GM21381 (cell line): ENCODE data around the gene SRGAP2C.
"Not testable (repeated sequence)": the region's sequence is repeated elsewhere in the genome, so short reads cannot be mapped to it uniquely, and the experiment has no call there.

Experiments used
- ATAC-seq: cut with Tn5 transposase; IDR thresholded peaks from one replicate; pipeline ENCODE4 v1.9.1; 2021; ENCODE audit warnings: mild to moderate bottlenecking, moderate library complexity; ENCODE audit not compliant: unreplicated experiment

The SRGAP2C gene

DNA sequence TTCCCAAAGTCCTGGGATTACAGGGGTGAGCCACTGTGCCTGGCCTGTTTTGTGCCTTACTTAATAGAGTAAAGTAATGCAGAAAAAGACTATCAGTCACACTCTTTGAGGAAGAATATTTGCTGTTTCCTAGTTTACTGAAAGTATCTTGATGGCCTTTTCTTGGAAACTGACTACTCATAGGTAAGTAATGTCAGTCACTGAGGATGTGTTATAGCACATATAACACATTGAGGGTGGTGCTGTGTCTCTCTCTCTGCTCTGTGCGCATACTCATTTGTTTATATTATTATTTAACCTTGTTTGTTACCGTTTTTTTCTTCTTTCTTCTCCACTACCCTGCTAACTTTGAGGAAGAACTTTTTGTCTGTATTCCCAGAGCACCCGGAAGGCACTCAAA lies 93.4 kb downstream of the SRGAP2C start:
- not testable (repeated sequence) for ATAC-seq

DNA sequence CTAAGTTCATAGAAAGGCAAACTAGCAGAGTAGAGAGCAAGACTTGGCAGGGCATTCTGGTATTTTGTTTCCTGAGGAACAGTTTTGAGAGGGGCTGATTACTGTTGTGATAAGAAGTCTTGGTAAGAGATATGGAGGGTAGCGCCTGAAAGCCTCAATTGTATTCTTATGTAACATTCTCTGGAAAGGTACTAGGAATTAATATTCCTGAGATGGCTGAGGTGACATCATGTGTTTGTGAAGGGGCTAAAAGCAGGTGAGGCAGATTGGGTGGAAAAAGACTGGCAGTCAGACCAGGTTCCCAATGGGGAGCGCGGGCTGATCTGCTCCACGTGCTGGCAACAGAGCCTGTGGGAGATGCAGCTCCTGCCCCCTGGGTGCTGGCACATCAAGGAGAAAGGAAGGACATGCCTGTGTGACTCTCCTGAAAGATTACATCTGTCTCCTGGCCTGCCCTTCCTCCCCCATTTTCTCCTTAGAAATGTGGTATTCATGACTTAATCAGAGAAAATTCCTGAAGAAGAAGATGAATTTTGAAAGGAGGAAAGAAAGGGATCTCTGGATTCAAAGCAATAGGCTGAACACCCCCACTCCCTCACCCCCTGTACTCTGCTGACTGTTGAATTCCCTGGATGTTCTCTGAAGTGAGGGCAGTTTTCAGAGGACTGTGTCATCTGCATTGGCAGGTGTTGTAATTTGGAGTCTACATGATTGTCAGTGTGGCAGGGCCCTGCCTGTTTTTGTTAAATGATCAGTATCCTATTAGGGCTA lies 94.2 kb downstream of the SRGAP2C start:
- not testable (repeated sequence) for ATAC-seq

DNA sequence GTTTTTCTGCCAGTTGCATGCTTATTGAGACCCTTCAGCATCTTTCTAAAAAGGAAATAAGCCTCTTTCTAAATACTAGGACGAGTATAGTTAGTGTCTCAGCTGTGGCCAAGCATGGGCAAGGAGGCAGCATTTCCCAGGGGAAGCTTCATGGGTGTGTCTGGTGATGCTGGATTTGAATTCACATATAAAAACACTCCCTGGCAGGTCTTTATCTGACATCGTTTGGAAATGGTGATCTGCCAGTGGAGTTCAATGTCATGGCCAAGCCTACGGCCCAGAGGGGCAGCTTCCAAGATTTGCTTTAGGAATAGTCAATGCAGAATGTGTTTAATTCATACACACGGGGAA lies 94.7 kb downstream of the SRGAP2C start:
- ATAC-seq, result not testable (repeated sequence)

DNA sequence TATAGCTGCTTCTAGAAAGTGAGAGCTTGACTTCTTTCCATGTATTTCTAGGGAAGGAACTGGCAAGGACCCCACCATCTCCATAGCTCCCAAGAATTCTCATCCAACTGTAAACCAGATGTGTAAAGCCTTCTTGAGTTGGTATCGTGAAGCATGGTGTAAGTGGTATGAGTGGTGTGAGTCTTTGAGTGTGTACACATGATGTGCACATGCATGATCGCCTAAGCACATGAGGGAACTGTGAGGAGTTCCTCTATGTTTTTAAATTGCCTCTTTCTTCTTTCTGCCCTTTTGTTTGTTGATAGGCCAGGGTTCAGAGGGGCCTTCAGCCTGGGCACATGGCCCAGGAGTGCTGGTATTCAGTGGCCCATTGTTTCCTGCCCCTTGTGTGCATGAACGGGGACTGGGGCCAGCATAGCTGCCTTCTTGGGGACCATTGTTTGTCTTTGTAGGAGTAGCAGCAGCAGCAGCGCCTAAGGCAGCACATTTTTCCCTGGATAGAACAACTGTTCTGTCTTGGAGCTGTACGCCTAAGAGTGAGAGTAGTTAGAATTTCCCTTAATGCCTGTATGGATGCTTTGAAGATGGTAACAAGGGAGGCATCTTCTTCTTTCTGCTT lies 96.0 kb downstream of the SRGAP2C start:
- ATAC-seq, result not testable (repeated sequence)

DNA sequence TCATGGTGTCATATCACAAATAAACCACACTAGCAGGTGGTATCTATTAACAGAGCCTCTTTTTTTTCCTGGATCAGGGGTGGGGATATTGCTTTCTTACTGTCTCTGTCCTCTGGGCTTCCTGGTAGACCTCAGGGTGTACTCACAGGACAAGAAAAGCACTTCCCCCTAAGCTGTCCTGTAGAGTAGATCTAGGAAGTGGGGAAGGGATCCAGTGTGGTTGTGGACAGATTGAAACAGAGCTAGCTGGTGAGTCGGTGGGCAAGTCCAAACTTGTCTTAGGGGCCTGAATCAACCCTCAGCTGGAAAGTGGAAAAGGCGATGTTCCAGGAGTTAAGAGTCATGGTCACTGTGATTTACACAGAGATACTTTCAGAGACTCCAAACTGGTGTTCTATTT lies 96.7 kb downstream of the SRGAP2C start:
- ATAC-seq, result not testable (repeated sequence)

DNA sequence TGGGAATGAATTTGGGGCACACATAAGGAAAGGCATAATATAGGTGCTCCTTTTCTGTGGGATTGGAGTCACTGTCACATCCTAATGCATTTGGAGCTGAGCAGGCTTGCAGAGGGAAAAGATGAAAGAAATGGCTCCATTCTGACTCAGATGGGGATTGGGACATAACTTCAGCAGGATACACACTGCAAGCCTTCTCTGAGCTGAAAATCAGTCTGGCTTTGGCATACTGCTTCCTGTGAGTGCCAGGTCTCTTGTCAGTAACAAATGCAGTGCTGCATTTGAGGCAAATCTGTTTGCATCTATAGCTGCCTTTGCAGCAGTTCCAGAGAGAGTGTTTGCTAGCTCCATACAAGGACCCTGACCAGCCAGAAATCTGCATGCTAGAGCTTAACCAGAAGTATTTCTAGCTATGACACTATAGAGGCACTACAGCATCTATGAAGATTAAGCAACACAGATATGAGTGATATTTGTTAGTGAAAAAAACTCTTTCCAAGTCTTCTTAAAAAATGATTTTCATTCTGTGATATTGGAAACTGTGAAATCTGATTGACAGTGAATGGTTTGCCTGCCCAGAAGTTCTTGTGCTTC lies 98.9 kb downstream of the SRGAP2C start:
- ATAC-seq, result not testable (repeated sequence)

DNA sequence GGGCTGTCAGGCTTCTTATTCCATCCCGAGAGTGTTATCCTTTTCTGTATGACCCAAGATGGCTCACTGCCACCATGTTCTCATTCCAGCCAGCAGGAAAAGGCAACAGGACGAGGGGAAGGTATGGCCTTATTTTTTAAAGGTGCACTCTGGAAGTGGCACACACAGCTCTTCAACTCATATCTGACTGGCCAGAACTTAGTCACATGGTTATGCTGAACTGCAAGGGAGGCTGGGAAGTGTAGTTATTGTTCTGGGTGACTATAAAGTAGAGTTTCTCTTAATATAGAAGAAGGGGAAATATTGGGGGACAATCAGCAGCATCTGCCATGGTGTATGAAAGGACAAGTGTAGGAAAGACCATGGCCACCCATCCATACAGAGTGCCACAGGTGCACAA lies 107.8 kb downstream of the SRGAP2C start:
- not testable (repeated sequence) for ATAC-seq

DNA sequence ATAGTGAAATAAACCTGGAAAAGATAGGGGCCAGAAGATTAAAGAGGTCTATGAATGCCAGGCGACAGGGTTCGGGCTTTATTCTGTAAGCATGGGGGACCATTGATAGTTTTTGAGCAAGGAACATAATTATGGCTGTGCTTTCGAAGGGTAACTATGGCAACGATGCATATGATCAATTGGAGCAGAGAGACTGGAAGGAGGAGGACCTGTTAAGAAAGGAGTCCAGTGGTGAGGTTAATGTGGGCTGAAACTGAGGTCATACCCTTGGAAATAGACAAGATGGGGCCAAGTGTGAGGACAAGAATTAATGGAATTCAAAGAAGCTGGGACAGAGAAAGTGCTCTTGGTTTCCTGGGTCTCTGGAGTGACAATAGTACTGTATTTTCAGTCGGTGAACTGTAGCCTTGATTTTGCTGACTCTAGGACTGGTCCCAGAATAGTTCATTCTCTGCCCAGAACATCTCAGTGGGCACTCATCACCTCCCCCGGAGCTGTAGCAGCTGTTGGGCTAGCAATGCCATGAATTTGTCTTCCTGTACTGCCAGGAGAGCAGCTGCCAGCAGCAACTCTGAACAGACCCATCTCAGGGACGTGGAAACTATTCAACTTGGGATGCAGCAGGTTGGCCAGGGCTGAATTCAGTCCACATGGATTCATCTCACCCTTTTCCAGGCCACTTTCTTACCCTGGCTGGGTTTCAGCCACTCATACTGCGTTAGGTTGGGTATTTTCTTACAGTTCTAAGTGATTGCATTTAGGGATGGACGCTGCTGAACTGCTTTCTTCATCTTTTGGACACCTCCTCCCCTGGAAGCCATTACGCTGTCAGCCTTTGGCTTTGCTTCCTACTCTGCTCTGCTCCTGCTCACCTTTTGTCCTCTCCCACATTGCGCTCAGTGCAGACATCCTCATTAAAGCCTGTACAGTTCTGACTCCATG lies 108.8 kb downstream of the SRGAP2C start:
- not testable (repeated sequence) for ATAC-seq

DNA sequence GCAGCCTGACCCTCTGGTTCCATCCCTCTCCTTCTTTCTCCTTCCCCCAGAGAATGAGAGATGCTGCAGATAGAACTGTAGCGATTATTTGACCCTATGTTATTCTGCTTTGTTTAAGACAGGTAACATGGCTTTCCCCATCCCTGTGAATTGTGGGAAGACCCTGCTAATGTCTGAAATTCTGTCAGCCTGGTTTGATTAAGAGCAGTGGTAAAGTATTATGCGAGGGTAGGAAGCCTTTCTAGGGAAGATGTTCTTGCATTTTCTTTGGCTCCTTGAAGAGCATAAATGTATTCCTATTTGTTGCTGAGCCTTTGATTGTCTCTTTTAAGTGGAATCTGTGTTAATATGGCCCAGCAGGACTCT lies 109.4 kb downstream of the SRGAP2C start:
- not testable (repeated sequence) for ATAC-seq

DNA sequence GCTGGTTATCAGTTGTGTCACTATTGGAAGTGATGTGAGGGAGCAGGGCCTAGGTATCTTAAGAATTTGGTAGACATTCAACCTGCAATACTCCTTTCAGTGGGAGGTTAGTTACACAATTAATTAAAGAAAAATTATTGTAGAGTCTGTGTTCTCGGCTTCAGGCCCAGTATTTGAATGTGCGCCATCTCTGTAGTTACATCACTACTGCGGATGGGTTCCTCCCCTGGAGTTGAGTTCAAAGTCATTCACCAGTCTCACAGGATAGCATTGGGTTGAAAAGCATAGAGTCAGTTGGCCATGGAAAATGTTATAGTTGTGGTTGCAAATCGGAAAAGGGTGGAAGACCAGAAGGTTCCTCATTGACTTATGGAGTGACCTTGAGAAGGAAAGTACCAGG lies 111.8 kb downstream of the SRGAP2C start:
- not testable (repeated sequence) for ATAC-seq

DNA sequence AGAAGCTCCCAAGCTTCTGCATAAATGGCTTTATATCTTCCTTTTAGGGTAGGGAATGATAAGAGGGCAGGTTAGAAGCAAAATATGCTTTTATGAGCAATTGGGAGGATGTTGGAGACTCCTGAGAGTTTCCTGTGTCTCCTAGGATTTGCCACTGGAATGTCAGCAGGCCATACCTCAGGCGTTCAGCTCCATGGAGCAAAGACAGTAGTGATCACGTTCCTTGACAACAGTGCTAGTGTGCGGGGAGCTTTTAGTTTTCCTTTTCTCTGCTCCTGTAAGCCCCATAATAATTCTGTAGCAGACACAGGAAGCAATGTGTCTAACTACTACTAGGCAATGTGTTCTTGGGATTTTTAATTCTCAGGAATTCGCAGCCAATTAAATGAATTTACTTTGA lies 113.8 kb downstream of the SRGAP2C start:
- ATAC-seq, result not testable (repeated sequence)

DNA sequence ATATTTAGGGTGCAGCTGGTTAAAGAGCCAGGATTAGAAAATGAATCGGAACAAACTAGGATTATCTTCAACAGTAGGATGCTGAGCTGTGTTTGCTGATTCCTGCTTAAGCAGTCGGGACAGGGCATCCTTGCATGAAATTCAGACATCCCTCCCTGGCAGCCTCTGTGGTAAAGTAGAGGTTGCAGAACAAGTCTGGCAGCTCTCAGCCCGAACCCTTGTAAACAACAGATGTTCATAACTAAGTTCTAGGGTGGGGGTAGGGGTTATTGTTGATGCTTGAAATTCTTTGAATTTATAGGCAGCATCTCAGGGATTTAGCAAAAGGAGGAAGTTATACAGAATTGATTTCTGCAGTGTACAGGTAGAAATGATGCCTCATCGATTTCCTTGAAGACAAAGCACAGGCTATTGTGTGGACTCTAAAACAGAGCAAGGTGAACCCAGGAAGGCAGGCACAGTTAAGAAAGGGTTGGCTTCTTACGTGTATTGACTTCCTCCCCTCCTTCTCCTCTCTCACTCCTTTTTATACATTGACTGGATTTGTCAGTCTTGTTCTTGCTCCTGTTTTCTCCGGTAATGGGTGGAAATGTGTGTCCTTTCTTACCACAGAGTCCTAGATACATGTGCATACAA lies 114.9 kb downstream of the SRGAP2C start:
- not testable (repeated sequence) for ATAC-seq

DNA sequence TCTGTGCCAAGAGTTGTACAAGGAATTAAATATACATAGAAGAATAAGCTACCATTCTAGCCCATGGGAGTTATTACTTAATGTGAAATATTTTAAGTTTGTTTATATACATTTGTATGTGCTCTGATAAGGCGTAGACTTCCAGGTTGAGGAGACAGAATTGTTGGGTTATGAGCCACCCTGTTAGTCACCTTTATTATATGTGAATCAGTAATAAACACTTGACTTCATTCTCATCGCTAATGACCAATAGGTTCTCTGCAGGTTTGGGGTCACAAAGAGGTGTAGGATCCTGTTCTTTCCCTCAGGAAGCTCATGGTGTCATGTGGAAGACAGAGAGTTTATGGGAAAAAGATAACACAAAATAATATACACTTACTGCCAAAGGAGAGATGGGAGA lies 117.1 kb downstream of the SRGAP2C start:
- not testable (repeated sequence) for ATAC-seq

DNA sequence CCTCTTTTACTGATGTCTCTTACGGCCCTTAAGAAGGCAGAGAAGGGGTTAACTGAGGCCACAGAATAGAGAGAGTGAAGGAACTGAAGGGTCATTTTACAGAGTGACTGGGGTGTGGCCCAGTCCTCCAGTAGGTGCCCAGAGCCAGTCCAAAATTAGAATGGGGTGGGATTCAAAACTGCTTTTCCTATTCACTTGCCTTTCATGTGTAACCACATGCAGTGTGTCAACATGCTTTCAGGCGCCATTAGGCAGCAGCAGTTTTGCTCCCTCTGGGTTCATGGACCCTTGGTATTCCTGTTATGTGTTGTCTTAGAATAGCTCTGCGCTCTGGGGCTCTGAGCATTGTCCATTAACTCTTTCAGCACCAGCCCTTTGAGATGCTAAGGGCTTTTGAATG lies 123.0 kb downstream of the SRGAP2C start:
- ATAC-seq, result not testable (repeated sequence)

DNA sequence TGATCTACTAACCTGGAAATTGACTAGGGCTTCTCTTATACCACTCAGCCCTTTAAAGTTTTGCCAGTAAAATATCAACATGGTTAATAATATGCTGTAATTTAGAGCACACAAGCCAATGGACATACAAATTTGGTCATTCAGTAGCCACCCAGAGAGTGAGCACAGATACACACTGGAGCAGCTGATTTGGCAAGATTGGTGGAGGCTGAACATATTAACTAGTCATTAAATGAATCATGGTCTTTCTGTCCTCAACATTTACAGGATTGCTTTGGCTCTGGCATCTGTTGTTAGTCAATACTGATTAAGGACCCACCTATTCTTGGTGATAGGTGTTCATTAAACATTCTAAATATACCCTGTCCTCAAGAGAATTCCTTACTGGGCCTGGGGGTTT lies 130.7 kb downstream of the SRGAP2C start:
- not testable (repeated sequence) for ATAC-seq

DNA sequence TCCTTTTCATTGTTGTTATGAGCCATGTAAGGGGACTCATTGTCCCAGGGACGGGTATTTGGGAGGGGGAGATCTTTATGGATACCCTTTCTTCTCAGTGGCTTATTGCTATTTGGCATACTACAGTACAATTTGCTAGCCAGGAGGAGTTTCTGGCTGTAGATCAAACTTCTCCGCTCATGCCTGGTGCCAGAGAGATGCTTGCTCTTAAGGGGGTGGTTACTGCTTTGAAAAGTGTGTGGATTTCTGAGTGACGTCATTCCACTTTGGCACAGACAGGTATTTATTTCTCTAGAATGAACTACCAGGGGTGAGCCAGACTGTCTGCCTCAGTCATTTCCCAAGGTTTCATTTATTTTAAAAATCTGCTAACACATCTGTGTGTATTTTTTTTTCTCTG lies 131.3 kb downstream of the SRGAP2C start:
- ATAC-seq, result not testable (repeated sequence)

DNA sequence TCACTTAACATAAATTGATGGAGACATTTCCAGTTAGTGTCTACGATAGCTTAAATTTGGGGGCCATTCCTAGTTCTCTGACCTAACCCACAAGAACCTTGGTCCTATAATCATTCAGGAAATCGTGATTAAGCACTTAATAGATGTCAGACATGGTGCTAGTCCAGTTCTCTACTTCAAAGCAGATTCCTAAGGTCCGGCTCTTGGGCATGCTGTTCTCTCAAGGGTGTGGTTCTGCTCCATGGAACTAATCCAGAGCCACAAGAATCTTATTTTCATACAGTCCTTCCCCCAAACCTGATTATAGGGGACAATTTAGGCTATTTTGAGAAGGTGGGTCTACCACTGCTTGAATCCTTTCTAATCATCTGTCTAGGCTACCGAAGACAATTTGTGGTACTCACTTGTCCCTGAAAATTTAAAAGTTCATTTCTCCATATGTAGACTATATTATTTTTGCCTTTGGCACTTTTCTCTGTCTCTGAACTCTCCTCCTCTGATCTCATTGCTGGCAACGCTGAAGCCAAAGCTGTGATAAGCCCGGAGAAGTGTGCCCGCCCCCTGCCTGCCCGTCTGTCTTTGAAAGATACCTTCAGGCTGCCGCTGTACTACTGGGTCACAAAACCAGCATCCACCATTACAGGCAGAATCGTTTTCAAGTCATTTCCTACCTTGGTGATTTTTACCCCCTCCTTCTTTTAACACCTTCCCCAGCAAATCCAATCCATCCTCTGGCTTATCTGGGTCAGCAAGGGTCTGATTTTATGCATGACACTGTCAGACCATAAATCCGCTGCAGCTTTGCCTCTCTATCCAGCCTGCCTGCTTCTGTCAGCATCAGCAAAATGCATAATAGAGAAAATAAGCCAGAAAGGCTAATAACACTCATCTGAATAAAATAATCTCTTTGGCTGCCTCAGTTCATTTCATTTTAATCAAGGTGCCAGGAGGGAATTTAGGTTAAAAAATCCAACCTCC lies 133.0 kb downstream of the SRGAP2C start:
- ATAC-seq, result not testable (repeated sequence)

DNA sequence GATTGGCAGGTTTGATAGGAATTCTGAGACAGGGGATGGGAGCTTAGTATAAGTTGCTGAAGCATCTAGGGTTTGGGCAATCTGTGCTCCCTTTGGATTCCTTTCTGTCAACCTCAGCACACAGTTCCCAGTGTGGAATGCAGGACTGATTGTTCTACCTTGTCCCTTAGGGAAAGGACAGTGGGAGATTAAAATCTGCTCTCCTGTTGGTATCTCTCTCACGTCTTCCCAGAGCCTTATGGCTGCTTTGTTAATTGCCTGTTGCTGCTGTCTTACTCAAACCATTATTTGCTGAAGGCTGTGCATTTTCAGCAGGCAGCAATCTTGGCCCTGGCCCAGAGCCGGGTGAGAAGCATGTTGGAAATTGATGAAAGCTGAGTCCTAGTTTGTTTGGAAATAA lies 133.9 kb downstream of the SRGAP2C start:
- ATAC-seq, result not testable (repeated sequence)

DNA sequence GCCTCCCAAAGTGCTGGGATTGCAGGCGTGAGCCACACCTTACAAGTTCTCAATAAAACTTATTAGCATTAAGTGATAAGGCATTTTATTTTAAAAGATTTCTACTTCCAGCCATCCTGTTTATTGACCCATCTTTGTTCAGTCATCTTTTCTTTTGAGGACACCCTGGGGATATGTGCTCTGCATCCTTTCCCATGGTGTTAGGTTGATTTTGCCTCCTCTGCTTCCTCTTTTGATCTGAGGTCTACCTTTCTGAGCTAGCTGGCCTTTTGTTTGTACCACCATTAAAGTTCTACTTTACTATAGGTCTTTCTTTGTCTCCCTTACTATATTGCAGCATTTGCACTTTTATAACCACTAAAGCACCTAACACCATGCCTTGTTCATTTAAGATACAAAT lies 136.9 kb downstream of the SRGAP2C start:
- ATAC-seq, result not testable (repeated sequence)
